Right lobe of liver (tissue), 6 donors: Measurements from ENCODE around the gene SEC63. TPM values are rescaled to one million over a fixed set of nuclear protein-coding genes. Genes with fewer than 3 reads are reported as not detected.
A peak's percentile ranks its signal among the peaks of the same experiment; 100 is the strongest.

Experiments
- ATAC-seq, 4 donors: fragments of 200-7000 bp; cut with Tn5 transposase; one replicate each; pipeline ENCODE4 v1.9.1; 2020; ENCODE audit warnings: mild to moderate bottlenecking in 4 of 4, moderate library complexity in 4 of 4
- DNase-seq, 3 donors: peaks; one replicate each; pipeline ENCODE4 v3.0.0-alpha.2; 2020
- H3K27ac ChIP-seq, 3 donors: fragments of 200-600 bp; one replicate each; pipeline ENCODE4 v1.8.0; 2022
- H3K27me3 ChIP-seq, 2 donors: fragments of 200-600 bp; one replicate each; pipeline ENCODE4 v1.8.0; 2022
- H3K36me3 ChIP-seq, 4 donors: fragments of 200-600 bp; sonication (generic) in 1 of 4; one replicate each; pipeline versions ENCODE4 v1.5.1 to v1.8.0; 2017 to 2022; ENCODE audit warnings: control low read depth in 1 of 4
- H3K4me1 ChIP-seq, 4 donors: fragments of 200-600 bp; sonication (generic) in 1 of 4; one replicate each; pipeline versions ENCODE4 v1.5.1 to v1.8.0; 2017 to 2022; ENCODE audit warnings: control low read depth in 1 of 4
- H3K4me3 ChIP-seq, 3 donors: fragments of 200-600 bp; one replicate each; pipeline ENCODE4 v1.8.0; 2022
- H3K9me3 ChIP-seq, 4 donors: fragments of 200-600 bp; sonication (generic) in 1 of 4; one replicate each; pipeline versions ENCODE4 v1.5.1 to v1.8.0; 2017 to 2022; ENCODE audit warnings: control low read depth in 1 of 4
- CTCF ChIP-seq, 4 donors: fragments of 200-600 bp in 3 of 4; fragments of 450-650 bp in 1 of 4; IDR thresholded peaks; one replicate each; pipeline versions ENCODE4 v1.5.1 to v1.8.0; 2016 to 2022; ENCODE audit warnings: antibody characterized with exemption in 4 of 4, mild to moderate bottlenecking in 2 of 4
- POLR2A ChIP-seq: fragments of 450-650 bp; IDR thresholded peaks from one replicate; pipeline ENCODE4 v1.6.1; 2017; ENCODE audit warnings: antibody characterized with exemption, mild to moderate bottlenecking
- whole genome bisulfite sequencing: methylation state at CpG from one replicate; pipeline ENCODE4 v1.1.6; 2018; ENCODE audit warnings: low coverage, low lambda C conversion rate; ENCODE audit not compliant: insufficient coverage; ENCODE audit errors: missing lambda C conversion rate; 5-methylcytosine and 5-hydroxymethylcytosine counted together
- intact Hi-C, 2 donors: fragments of 100-400 bp; cut with DNase I; formaldehyde crosslinking; loops; one replicate each; pipeline versions ENCODE4 v1.11.2 to v1.14.1; 2022
- total RNA-seq, 6 experiments: library from RNA; depleted of rRNA in 2 of 6; stranded (reverse); fragments of >200 nt in 2 of 6; fragmentation: NEBNext Ultra II Directional in 3 of 6; extraction: Animal tissue kit (Norgen Biotek cat#: 25700) in 3 of 6; gene quantifications; one replicate each; pipeline versions ENCODE4 v1.1.0 to v1.2.4, GENCODE V29; 2016 to 2023
- donor health status: DM: no; HTN: yes; CAD: no.
- donor health status: DM: no; HTN: no; CAD: no.
- donor health status: DM: no; HTN: no; CAD: no.
- donor health status: DM: no; HTN: yes; CAD: no.
- donor health status: DM: no; HTN: yes; CAD: no.

Gene SEC63
- total RNA-seq, 6 experiments from 2014 or later: 22.7 to 81.9 (median 66.8) TPM

- 74% methylated on average over 4 of the region's 4 CpGs for WGBS
Observed at GRCh38 chr6:107983811-107984210, 25.8 kb upstream of the SEC63 start.

GRCh38 chr6:107982486-107982885 lies 24.5 kb upstream of the SEC63 start:
- Histone ChIP-seq H3K27me3 (no peaks in the 10 kb centered on the region), H3K27ac (no peak overlapping the region), H3K4me1 (no peaks in the 10 kb centered on the region), H3K36me3 (no peaks in the 10 kb centered on the region), H3K9me3 (no peaks in the 10 kb centered on the region), H3K4me3 (no peak overlapping the region)
- 43% methylated on average over 1 of the region's 1 CpG for WGBS
- intact Hi-C loops: loop anchor here in 1 of 2 donors (10.0 kb wide), 1 partner anchor 542 kb away; no protein-coding TSS in a partner anchor
- DNase-seq: no peak
- no peak for ATAC-seq
- no peak for TF ChIP-seq CTCF (IDR thresholded peaks at IDR 0.05)
- TF ChIP-seq POLR2A: no peak

More at GRCh38 chr6:107983811-107984210, 25.8 kb upstream of the SEC63 start:
- ATAC-seq: no peak
- Histone ChIP-seq H3K27me3 (no peaks in the 10 kb centered on the region), H3K4me3 (no peak overlapping the region), H3K36me3 (no peaks in the 10 kb centered on the region), H3K4me1 (no peaks in the 10 kb centered on the region), H3K9me3 (no peaks in the 10 kb centered on the region), H3K27ac (no peak overlapping the region)
- DNase-seq: no peak
- intact Hi-C loops: loop anchor here in 1 of 2 donors (10.0 kb wide), 1 partner anchor 541 kb away; no protein-coding TSS in a partner anchor
- TF ChIP-seq CTCF (IDR thresholded peaks at IDR 0.05): no peak
- no peak for TF ChIP-seq POLR2A

GRCh38 chr6:107981695-107982094 lies 23.7 kb upstream of the SEC63 start:
- Histone ChIP-seq H3K27me3 (no peaks in the 10 kb centered on the region), H3K9me3 (no peaks in the 10 kb centered on the region), H3K4me3 (no peak overlapping the region), H3K27ac (no peak overlapping the region), H3K36me3 (no peaks in the 10 kb centered on the region), H3K4me1 (no peaks in the 10 kb centered on the region)
- no peak for DNase-seq
- ATAC-seq: no peak
- TF ChIP-seq CTCF (IDR thresholded peaks at IDR 0.05) (no peak), POLR2A (no peak)
- intact Hi-C loops: loop anchor here in 1 of 2 donors (10.0 kb wide), 1 partner anchor 543 kb away; no protein-coding TSS in a partner anchor
- WGBS: 80% methylated on average over 3 of the region's 6 CpGs

GRCh38 chr6:107977283-107977682 lies 19.3 kb upstream of the SEC63 start:
- no peaks in the 10 kb centered on the region for H3K27me3 ChIP-seq
- TF ChIP-seq CTCF (IDR thresholded peaks at IDR 0.05): peak; percentile 27 to 51 (median 34)
- no peak for TF ChIP-seq POLR2A
- whole genome bisulfite sequencing: 15% methylated on average over 1 of the region's 1 CpG
- H3K9me3 ChIP-seq: no peaks in the 10 kb centered on the region
- intact Hi-C loops: loop anchor here (10.0 kb wide), 2 partner anchors 78 to 548 kb away; no protein-coding TSS in a partner anchor
- DNase-seq: no peak
- no peak overlapping the region for H3K4me3 ChIP-seq
- no peak overlapping the region for H3K27ac ChIP-seq
- ATAC-seq: peak in 1 of 4 donors; percentile 37
- H3K36me3 ChIP-seq: no peaks in the 10 kb centered on the region
- no peaks in the 10 kb centered on the region for H3K4me1 ChIP-seq
